22Rv1 (cell line): ENCODE data around the gene KCNJ9.

Source experiments
- H3K27ac ChIP-seq: fragments of 450-650 bp; 2 replicates; pipeline ENCODE4 v1.5.1; 2017
- ZFX ChIP-seq: fragments of 450-650 bp; IDR thresholded peaks from 2 replicates; pipeline ENCODE4 v1.6.1; 2017; ENCODE audit warnings: antibody characterized with exemption, borderline replicate concordance
- TF ChIP-seq, protein P1 (sequence below): fragments of 450-650 bp; IDR thresholded peaks from 2 replicates; pipeline ENCODE4 v1.5.1; 2017; ENCODE audit warnings: mild to moderate bottlenecking

Gene KCNJ9

DNA sequence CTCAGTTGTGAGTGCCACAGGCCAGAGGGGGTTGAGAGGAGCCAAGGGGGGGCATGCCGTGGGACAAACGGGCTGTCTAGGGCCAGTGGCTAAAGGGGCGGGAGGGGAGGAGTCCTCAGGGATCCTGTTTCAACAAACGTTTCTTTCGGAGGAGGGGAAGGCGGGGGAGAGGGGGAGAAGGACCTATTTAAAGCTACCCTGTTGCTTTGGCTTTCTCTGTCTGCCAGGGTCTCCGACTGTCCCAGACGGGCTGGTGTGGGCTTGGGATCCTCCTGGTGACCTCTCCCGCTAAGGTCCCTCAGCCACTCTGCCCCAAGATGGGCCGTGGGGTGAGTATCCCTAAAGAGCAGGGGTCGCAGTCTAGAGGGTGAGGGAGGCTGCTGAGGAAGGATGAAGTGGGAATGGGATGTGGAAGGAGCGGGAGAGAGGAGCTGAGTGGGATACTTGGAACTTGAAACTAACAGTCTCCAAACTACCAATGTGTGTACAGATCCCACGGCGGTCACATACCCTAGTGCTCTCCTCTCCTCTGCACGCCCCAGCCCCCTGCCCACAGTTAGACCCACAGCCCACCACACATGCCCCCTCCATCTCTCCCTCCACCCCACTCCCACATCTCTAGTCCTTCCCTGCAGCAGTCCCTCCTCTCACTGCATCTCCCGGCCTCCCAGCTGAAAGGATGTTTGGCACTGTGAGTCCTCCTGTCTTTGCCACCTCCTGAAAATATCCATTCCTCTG is 34.4 kb downstream of the KCNJ9 start, which contains the start of gene ATP1A2:
ATP1A2 (plus strand) TSS at position 215 of the 738 bp plus-strand sequence; CDS start at position 318, 103 bp downstream.
- no peak for TF ChIP-seq ZFX
- TF ChIP-seq, protein P1, sequence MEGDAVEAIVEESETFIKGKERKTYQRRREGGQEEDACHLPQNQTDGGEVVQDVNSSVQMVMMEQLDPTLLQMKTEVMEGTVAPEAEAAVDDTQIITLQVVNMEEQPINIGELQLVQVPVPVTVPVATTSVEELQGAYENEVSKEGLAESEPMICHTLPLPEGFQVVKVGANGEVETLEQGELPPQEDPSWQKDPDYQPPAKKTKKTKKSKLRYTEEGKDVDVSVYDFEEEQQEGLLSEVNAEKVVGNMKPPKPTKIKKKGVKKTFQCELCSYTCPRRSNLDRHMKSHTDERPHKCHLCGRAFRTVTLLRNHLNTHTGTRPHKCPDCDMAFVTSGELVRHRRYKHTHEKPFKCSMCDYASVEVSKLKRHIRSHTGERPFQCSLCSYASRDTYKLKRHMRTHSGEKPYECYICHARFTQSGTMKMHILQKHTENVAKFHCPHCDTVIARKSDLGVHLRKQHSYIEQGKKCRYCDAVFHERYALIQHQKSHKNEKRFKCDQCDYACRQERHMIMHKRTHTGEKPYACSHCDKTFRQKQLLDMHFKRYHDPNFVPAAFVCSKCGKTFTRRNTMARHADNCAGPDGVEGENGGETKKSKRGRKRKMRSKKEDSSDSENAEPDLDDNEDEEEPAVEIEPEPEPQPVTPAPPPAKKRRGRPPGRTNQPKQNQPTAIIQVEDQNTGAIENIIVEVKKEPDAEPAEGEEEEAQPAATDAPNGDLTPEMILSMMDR = no peak
- H3K27ac ChIP-seq = no peak within 1 kb of the TSS

DNA sequence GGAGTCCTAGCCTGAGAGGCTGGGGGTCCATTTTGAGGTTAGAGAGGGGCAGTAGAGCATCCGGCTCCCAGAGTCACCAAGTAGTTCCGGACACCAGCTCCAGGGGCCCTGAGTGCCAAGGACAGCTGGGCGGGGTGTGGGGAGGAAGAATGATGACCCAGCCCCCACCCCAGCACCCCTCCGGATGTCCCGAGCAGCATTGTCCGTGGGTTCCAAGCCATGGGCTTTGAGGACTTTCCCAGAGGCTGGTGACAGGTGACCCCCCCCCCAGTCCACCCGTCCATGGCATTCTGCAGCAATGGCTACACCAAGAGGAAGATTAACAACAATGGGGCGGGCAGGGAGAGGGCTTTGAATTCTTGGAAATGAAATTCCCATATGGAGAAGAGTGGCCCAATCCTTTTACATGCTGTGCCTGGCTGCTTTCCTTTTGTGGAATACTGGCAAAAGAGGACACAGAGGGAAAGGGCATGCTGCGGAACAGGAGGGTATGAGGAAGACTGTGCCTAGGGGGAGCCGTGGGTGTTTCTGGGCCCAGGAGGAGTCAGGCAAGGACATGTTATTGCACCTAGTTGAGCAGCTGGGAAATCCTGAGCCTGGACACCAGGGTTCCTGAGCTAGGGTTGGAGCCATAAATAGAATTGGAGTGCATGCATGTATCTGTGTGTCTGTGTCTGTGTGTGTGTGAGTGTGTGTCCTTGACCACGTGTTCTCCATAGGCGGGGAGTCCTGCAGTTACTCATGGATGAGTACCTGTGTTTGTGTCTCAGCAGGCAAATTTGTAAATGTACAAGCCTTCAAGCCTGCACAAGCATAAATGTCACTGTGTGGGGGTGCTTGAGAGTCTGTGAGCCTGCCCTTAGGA is 35.2 kb downstream of the KCNJ9 start:
- H3K27ac ChIP-seq = no peak overlapping the region
- TF ChIP-seq, protein P1 = no peak
- TF ChIP-seq ZFX = no peak

DNA sequence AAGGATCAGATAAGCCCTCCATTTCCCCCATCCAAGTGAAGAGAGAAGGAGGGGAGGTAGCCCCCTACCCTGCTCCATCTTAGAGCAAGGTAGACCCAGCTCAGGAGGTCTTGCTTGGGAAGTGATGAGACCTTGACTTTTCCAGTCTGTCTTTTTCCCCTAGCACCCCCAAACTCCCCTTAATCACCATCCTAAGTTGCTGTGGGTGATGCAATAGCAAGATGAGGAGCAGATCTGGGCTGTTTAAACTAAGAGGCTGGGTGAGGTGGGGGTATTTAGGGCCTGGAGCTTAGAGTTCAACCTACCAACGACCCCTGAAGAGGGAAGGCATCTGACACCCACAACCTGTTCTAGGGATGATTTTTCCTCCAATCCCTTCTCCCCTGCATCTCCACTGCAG is 36.0 kb downstream of the KCNJ9 start:
- no peak overlapping the region for H3K27ac ChIP-seq
- TF ChIP-seq, protein P1 = no peak
- no peak for TF ChIP-seq ZFX

DNA sequence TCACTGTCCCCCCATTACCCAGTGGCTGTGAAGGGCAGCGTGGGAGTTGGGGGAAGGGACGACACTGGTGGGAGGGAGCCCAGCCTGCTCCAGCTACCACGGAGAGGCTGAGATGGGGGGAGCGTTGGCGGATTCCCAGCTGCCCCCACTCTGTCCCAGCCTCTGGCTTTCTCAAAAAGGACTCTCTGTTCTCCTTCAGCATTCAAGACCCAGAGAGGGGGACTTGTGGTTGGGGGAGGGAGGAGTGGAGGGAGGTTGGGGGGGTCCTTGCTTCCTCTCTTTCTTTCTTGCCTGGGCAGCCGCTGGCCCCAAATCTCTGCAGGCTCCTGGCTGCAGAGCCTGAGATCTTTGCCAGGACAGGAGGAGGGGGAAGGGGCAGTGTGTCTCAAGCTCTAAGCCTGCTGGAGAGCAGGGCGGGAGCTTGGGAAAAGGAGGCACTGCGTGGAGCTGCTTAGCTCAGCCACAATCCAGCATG is 36.4 kb downstream of the KCNJ9 start:
- TF ChIP-seq, protein P1 = no peak
- TF ChIP-seq ZFX = no peak
- no peak overlapping the region for H3K27ac ChIP-seq

DNA sequence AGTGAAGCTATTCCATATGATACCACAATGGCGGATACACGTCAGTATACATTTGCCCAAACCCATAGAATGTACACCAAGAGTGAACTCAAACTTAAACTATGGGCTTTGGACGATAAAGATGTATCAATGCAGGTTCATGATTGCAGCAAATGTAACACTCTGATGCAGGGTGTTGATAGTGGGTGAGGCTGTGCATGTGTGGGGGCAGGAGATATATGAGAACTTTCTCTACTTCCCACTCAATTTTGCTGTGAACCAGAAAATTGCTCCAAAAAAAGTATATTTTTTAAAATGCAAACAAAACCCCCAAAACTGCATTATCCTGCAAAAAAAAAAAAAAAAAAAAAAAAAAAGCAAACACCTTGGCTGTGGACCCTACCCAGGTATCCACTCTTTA is 37.6 kb downstream of the KCNJ9 start:
- no peak for TF ChIP-seq ZFX
- TF ChIP-seq, protein P1 = no peak

DNA sequence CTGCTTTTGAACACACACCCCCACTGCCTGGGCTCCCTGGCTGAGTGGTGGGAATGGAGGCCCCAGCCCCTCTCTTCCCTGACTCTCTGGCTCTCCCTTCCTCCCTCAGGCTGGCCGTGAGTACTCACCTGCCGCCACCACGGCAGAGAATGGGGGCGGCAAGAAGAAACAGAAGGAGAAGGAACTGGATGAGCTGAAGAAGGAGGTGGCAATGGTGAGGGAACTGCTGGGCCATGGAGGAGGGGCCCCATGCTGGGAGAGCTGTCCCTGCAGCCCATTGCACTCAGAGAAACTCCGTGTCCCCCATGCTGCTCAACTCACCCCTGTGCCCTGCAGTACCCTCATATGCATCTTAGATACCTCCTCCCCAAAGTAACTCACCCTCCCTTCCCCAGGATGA is 39.5 kb downstream of the KCNJ9 start:
- no peak overlapping the region for H3K27ac ChIP-seq
- TF ChIP-seq ZFX = no peak
- TF ChIP-seq, protein P1 = no peak

More for the DNA sequence above, 37.6 kb downstream of the KCNJ9 start:
- H3K27ac ChIP-seq = no peak overlapping the region
